Heart left ventricle (tissue), 13 donors: Measurements from ENCODE around the gene ETS2.

Experiments used
- CTCF ChIP-seq, 12 donors: fragments of 200-600 bp; sonication (generic) in 4 of 12; IDR thresholded peaks; one replicate each; pipeline versions ENCODE4 v1.5.0 to v1.8.0; 2018 to 2022; ENCODE audit warnings: antibody characterized with exemption in 12 of 12, mild to moderate bottlenecking in 5 of 12
- POLR2A ChIP-seq, 2 donors: fragments of 450-650 bp; IDR thresholded peaks; one replicate each; pipeline ENCODE4 v1.6.1; 2017; ENCODE audit warnings: antibody characterized with exemption in 2 of 2, mild to moderate bottlenecking in 2 of 2, moderate library complexity in 2 of 2
- donor health status: ischemic (EF 13 %, LVEDD 7.1; RV severe dilation, severe dysfunction).
- donor health status: DM: no; HTN: yes; CAD: no.
- donor health status: DM: no; HTN: no; CAD: no.
- donor health status: ischemic (EF 25% LVEDD 6.9; RV normal size, moderate dysfunction).
- donor health status: ischemic (EF 25% LVEDD 5.7; RV mildly dilated, moderate dysfunction).
- donor health status: ischemic (EF 35%, LVEDD 5.7; RV mildly dilated, moderate dysfunction).
- donor health status: nonischemic (EF 11% LVEDD 7.7; RV severe dilation, severe dysfunction).
- donor health status: DM: yes; HTN: yes; CAD: no.
- donor health status: PGD.
- donor health status: ischemic (EF 29% LVEDD 5.4; RV normal size, mild dysfunction).
- donor health status: nonischemic (EF 23%, LVEDD 6.1; RV moderate dilation, normal function).

- TF ChIP-seq CTCF (IDR thresholded peaks at IDR 0.05) (no peak), POLR2A (IDR thresholded peaks at IDR 0.05) (no peak)
Observed at GRCh38 chr21:38858812-38859205, 53.1 kb downstream of the ETS2 start.
